GM12878 (cell line): Measurements from ENCODE around the gene COPB1. TPM values are rescaled to one million over a fixed set of nuclear protein-coding genes. Genes with fewer than 3 reads are reported as not detected.

Source experiments
- ATAC-seq: fragments of 200-7000 bp; cut with Tn5 transposase; 3 replicates; pipeline ENCODE4 v1.9.1; 2020; ENCODE audit warnings: mild to moderate bottlenecking, moderate library complexity
- BruUV-seq: library from RNA; stranded (reverse); fragments of 400-500 nt; replicated peaks from 2 replicates; lab custom pipeline; 2021; lab: Mats Ljungman, UMichigan
- CTCF ChIA-PET: fragments of 300-600 bp; sonication (Branson Sonifier 250); formaldehyde crosslinking; extraction: SDS; loops from one replicate; lab custom pipeline; 2021; ENCODE audit warnings: inconsistent platforms; lab: Yijun Ruan, JAX
- POLR2A ChIA-PET: fragments of 350-600 bp; formaldehyde crosslinking; extraction: SDS; loops from one replicate; lab custom pipeline; 2021; ENCODE audit warnings: inconsistent platforms; lab: Charles Lee
- RAD21 ChIA-PET: fragments of 300-600 bp; sonication (Branson Sonifier 250); formaldehyde crosslinking; loops from one replicate; lab custom pipeline; 2023; ENCODE audit warnings: antibody characterized with exemption; ENCODE audit not compliant: unreplicated experiment; lab: Charles Lee
- SMC1A ChIA-PET: fragments of 300-600 bp; sonication (Branson Sonifier 250); formaldehyde crosslinking; loops from one replicate; lab custom pipeline; 2023; ENCODE audit not compliant: unreplicated experiment, uncharacterized antibody; lab: Charles Lee
- DNase-seq: peaks from one replicate; pipeline ENCODE4 v3.0.0-alpha.2; 2011; ENCODE audit warnings: low read depth, low spot score
- FAIRE-seq: peaks from 3 replicates; lab custom pipeline; 2011; peaks lifted over from hg19 to GRCh38; lab: Jason Lieb, UNC
- H2AFZ ChIP-seq: 2 replicates; pipeline ENCODE4 v1.6.0; 2011; ENCODE audit warnings: low read depth, low read length, control low read depth; ENCODE audit not compliant: control insufficient read depth
- H3K27ac ChIP-seq: 2 replicates; pipeline ENCODE4 v1.5.1; 2011; ENCODE audit warnings: control low read depth; ENCODE audit not compliant: control insufficient read depth, insufficient read depth
- H3K27me3 ChIP-seq, 2 experiments: replicated peaks in 1 of 2; 2 replicates each; pipeline versions ENCODE4 v1.6.0 to v1.6.1; 2011; ENCODE audit warnings: low read length in 1 of 2; ENCODE audit not compliant: control insufficient read depth in 2 of 2, insufficient read depth in 2 of 2
- H3K36me3 ChIP-seq, 2 experiments: 2 replicates each; pipeline ENCODE4 v1.5.1; 2011; ENCODE audit warnings: low read length in 1 of 2; ENCODE audit not compliant: control insufficient read depth in 2 of 2, insufficient read depth in 2 of 2
- H3K4me1 ChIP-seq: 2 replicates; pipeline ENCODE4 v1.6.1; 2011; ENCODE audit warnings: mild to moderate bottlenecking, low read length, moderate library complexity, mixed read lengths; ENCODE audit not compliant: control insufficient read depth, insufficient read depth
- H3K4me2 ChIP-seq: 2 replicates; pipeline ENCODE4 v1.6.0; 2011; ENCODE audit warnings: control low read depth; ENCODE audit not compliant: control insufficient read depth, insufficient read depth
- H3K4me3 ChIP-seq: fragments of 200-600 bp; sonication (generic); 2 replicates; pipeline ENCODE4 v1.5.1; 2016
- H3K79me2 ChIP-seq: 2 replicates; pipeline ENCODE4 v1.6.0; 2011; ENCODE audit warnings: low read length; ENCODE audit not compliant: control insufficient read depth, insufficient read depth
- H3K9ac ChIP-seq: 2 replicates; pipeline ENCODE4 v1.8.0; 2011; ENCODE audit warnings: low read length, control low read depth, mixed read lengths; ENCODE audit not compliant: control insufficient read depth, insufficient read depth
- H3K9me3 ChIP-seq: replicated peaks from 3 replicates; pipeline ENCODE4 v1.5.1; 2011; ENCODE audit warnings: mild to moderate bottlenecking, low read length; ENCODE audit not compliant: control insufficient read depth, insufficient read depth
- H4K20me1 ChIP-seq: 2 replicates; pipeline ENCODE4 v1.6.0; 2011; ENCODE audit not compliant: control insufficient read depth, insufficient read depth
- EED ChIP-seq: sonication (generic); IDR thresholded peaks from 2 replicates; pipeline ENCODE4 v1.6.1; 2016; ENCODE audit warnings: antibody characterized with exemption, low read depth
- FOXM1 ChIP-seq: IDR thresholded peaks from 2 replicates; pipeline ENCODE4 v1.6.1; 2012; ENCODE audit warnings: low read depth, mild to moderate bottlenecking, inconsistent platforms, low read length, moderate library complexity
- HDGF ChIP-seq: fragments of 450-650 bp; IDR thresholded peaks from 2 replicates; pipeline ENCODE4 v1.6.1; 2016; ENCODE audit warnings: antibody characterized with exemption
- IKZF2 ChIP-seq, 2 experiments: fragments of 450-650 bp; IDR thresholded peaks; 2 replicates each; pipeline ENCODE4 v1.6.1; 2017; ENCODE audit warnings: mild to moderate bottlenecking in 2 of 2, moderate library complexity in 2 of 2
- KLF5 ChIP-seq: fragments of 450-650 bp; IDR thresholded peaks from 2 replicates; pipeline ENCODE4 v1.6.1; 2014; ENCODE audit warnings: mild to moderate bottlenecking; ENCODE audit not compliant: partially characterized antibody
- RAD21 ChIP-seq: IDR thresholded peaks from 2 replicates; pipeline ENCODE4 v1.6.1; 2011; ENCODE audit warnings: mild to moderate bottlenecking, low read depth, low read length, moderate library complexity; ENCODE audit not compliant: insufficient read depth
- in situ Hi-C: fragments of 300-500 bp; cut with MboI; formaldehyde crosslinking; loops from 9 replicates; pipeline ENCODE4 v1.14.3; 2018; ENCODE audit warnings: mixed read lengths
- intact Hi-C: fragments of 100-400 bp; cut with micrococcal nuclease; formaldehyde crosslinking; loops from one replicate; pipeline ENCODE4 v1.14.2; 2022; ENCODE audit not compliant: unreplicated experiment
- polyA plus RNA-seq, 11 experiments: library from polyadenylated mRNA; depleted of rRNA in 4 of 11; unstranded in 6 of 11; stranded (reverse) in 5 of 11; fragments of >200 nt; fragmentation: Nextera tagmentation in 4 of 11; fragmentation: Illumina TruSeq in 1 of 11; extraction: Ambion mirVana in 4 of 11; extraction: Trizol in 1 of 11; gene quantifications; 1 replicate in 1 of 11; 2 replicates in 10 of 11; pipeline versions ENCODE4 v1.2.1 to v1.2.3, GENCODE V29; 2011 to 2016; ENCODE audit warnings: inconsistent platforms in 2 of 11, missing spikeins in 2 of 11, low read depth in 1 of 11
- total RNA-seq, 4 experiments: library from RNA; depleted of rRNA in 3 of 4; stranded (reverse); fragments of >200 nt in 3 of 4; fragmentation: Illumina TruSeq in 1 of 4; extraction: Trizol in 1 of 4; gene quantifications; 2 replicates each; pipeline versions ENCODE4 v1.2.1 to v1.2.3, GENCODE V29; 2013 to 2021
- TF ChIP-seq, protein P1 (sequence below): IDR thresholded peaks from 2 replicates; pipeline ENCODE4 v1.6.1; 2012; ENCODE audit warnings: low read depth, low read length, improper control_type of control experiment

The COPB1 gene
- total and polyA plus RNA-seq, 10 of the 15 experiments (the other 5 are each of a cell fraction or from before 2014, with no cell fraction given) = 67.0 to 149 (median 109) TPM

GRCh38 chr11:14411818-14412217 lies 87.8 kb downstream of the COPB1 start:
- Histone ChIP-seq H3K9me3 (no peaks in the 10 kb centered on the region), H3K79me2 (no peaks in the 10 kb centered on the region), H3K4me2 (no peak overlapping the region), H3K27ac (no peak overlapping the region), H3K27me3 (no peaks in the 10 kb centered on the region), H3K4me3 (no peak overlapping the region), H3K4me1 (peaks cover 10% of the 10 kb centered on the region), H3K9ac (no peak overlapping the region), H4K20me1 (no peaks in the 10 kb centered on the region), H3K36me3 (no peaks in the 10 kb centered on the region), H2AFZ (no peak overlapping the region)
- ATAC-seq (no peak), FAIRE-seq (no peak), DNase-seq (no peak)
- in situ Hi-C loops = loop anchor here (25.0 kb wide), 1 partner anchor 450 kb away; the partner anchor contains the start of gene SPON1
- TF ChIP-seq RAD21 (no peak), FOXM1 (no peak), HDGF (no peak), EED (no peak), IKZF2 (IDR thresholded peaks at IDR 0.05) (no peak), KLF5 (no peak)
- TF ChIP-seq, protein P1, sequence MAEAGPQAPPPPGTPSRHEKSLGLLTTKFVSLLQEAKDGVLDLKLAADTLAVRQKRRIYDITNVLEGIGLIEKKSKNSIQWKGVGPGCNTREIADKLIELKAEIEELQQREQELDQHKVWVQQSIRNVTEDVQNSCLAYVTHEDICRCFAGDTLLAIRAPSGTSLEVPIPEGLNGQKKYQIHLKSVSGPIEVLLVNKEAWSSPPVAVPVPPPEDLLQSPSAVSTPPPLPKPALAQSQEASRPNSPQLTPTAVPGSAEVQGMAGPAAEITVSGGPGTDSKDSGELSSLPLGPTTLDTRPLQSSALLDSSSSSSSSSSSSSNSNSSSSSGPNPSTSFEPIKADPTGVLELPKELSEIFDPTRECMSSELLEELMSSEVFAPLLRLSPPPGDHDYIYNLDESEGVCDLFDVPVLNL = no peak
- ChIA-PET CTCF (interaction anchor here (2.1 to 9.0 kb wide), 2 partner anchors 44 to 106 kb away, joined by 9 to 271 read pairs; no protein-coding TSS in a partner anchor), POLR2A (no interaction called here), RAD21 (interaction anchor here (9.5 kb wide), 1 partner anchor 109 kb away, joined by 123 read pairs; no protein-coding TSS in a partner anchor), SMC1A (interaction anchor here (2.2 to 2.4 kb wide), 2 partner anchors 103 to 111 kb away, joined by 11 to 14 read pairs; no protein-coding TSS in a partner anchor)
- no TSS peak for BruUV-seq
- intact Hi-C loops = no loop called here
